Hair follicle dermal papilla cell (primary cell): ENCODE results near the gene ZBTB7B. TPM values are rescaled to one million over a fixed set of nuclear protein-coding genes. Genes with fewer than 3 reads are reported as not detected.

ENCODE experiments used
- small RNA-seq: library from RNA; depleted of rRNA; stranded (forward); fragments of <200 nt; gene quantifications from one replicate; pipeline ENCODE3, GENCODE V24; 2012
- total RNA-seq: library from RNA; depleted of rRNA; stranded (reverse); fragments of >200 nt; gene quantifications from 2 replicates; pipeline ENCODE4 v1.2.3, GENCODE V29; 2012

ZBTB7B gene
- 29.2 and 31.7 TPM in 2 replicates for total RNA-seq

DNA sequence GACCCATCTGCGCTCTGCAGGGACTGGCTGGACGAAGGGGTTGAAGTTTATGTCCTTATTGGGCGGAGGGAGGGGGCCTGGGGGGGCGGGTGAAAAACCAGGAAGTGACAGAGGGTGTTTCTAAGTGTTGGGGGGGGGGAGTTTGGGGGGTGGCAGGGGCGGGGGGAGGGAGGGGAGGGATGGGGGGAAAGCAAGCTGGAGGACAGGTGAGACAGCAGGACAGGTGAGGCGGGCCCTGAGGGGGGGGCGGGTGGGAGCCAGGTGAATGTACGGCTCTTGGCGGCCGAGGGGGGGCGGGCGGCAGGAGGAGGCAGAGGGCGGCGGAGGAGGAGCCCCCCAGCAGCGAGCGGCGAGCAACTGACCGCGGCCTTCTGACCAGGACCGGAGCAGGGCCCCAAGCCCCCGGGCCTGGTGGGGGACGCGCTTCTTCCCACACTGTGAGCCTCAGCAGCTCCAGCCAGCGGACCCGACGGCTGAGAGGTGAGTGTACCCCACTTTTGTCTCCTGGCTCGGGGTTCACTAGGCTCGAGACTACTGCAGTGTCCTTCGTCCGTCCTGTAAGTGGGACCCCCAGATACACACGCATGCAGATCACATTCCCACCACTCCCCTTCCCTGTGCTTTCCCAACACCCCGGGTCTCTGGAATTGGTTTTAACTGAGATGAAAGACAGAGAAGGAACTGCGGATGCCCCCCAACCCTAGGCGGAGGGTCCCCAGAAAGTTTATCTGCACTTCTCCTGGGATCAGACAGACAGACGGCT, at the start of gene ZBTB7B:
TSS of gene ZBTB7B (plus strand) at position 339 of the 763 bp plus-strand sequence. CDS start 11,859 bp downstream, outside the sequence.

DNA sequence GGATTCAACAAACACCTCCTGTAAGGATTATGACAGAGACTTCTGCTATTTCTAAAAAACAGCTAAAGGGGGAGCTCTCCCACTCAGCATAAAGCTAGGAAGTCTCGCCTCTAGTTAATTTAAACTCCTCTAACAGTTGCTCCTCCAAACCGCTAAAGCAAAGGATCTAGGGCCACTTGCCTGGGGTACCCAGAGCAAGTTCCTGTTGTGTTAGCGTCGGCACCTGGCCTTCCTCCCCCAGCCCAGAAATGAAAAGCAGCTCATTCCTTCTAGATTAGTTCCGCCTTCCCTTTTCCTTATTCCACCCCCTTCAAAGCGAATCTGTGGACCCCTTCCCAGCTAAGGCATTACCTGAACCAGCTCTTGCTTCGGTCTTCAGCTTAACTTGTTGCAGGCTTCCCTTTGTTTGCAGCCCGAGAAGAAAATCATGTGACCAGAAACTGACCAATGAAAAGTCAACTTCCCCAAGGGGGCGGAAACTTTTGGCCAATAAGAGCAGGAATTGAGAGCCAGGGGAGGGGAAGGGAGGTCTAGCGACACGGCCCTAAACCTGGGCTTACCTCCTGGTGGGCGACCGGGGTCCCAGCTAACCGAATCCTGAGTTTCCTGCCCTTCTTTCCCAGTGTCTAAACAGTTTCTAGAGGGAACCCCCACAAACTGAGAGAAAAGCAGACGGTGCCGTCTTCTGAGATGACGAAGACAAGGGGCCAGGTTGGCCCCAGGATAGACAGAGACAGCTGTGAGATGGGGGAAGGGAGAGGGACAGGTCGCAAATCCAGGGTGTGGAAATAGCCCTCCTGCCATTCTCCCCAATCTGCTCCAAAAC, 46.7 kb upstream of the ZBTB7B start, which contains the start of gene PBXIP1:
TSS of gene PBXIP1 (minus strand) at position 382 of the 826 bp plus-strand sequence. CDS start 2,378 bp downstream, outside the sequence.

GRCh38 chr1:154961207-154962155, 41.1 kb upstream of the ZBTB7B start, which contains the start of gene PYGO2:
TSS of gene PYGO2 (minus strand) at chr1:154961782. CDS start at chr1:154961576, 206 bp downstream.

GRCh38 chr1:154970631-154971340, 31.8 kb upstream of the ZBTB7B start, which contains the start of gene SHC1:
TSS of gene SHC1 (minus strand) at chr1:154970747. CDS start at chr1:154970526, 221 bp downstream.

GRCh38 chr1:154974102-154974807, 28.3 kb upstream of the ZBTB7B start, which contains the start of gene CKS1B:
TSS of gene CKS1B (plus strand) at chr1:154974681. CDS start at chr1:154974746, 65 bp downstream.

DNA sequence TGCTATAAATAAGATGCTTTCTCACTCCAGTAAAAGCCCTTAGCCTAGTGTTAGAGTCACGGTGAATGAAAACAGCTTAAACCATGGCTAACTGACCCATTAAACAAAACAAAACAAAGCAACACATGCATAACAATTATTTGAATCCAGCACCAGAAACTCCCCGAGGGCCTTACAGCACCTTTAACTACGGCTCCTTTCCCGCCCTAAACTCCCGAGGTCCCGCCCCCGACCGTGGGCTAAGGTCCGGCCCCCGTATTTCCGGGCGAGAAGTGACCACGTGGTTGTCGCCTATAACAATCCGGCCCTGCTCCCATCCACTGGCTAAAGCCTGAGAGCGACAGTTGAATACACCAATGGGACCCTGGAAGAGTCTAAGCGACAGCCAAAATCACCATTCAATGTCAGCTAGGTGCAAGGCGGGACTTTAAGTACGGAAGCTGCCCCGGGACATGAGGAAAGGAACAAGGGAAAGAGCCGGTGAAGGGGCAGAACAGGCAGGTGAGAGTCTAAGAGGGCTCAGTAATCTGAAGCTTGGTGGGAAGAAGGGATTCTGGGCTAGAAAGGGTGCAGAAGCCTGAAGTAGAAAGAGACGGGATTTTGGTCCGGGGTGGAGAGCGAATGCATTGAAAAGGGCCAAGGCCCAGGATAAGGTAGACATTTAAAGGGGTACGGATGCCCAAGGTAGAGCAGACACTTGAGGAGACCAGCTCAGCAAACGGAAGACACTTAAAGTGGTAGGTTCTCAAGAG, 19.5 kb upstream of the ZBTB7B start, which contains the start of gene FLAD1:
TSS of gene FLAD1 (plus strand) at position 448 of the 752 bp plus-strand sequence. CDS start 351 bp downstream, outside the sequence.

DNA sequence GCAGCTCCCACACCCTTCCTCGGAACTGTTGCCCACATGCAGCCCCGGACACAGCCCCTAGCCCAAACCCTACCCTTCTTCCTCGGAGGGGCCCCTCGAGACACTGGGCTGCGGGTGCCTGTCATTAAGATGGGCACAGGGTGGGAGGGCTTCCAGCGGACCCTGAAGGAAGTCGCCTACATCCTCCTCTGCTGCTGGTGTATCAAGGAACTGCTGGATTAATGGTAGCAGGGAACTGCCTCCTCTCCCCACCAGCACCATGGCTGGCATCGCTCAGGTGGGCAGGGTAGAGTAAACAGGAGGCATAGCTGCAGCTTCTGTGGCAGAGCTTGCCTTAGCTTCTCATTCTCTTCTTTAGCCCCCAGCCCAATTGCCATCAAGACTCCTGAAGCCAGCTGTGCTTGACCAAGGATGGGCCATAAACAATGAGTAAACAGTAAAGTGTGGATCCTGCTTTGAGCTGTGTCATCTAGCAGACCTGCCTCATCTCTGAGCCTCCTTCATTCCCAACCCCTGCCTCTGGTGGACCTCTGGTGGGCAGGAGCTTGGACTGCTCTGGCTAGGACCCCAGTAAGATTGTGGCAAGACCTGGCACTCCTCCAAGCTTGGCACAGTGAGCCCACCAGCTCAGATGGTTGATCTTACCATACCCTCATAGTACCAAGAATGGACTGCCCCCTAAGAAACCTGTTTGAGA, 8.9 kb upstream of the ZBTB7B start, which contains the start of gene LENEP:
TSS of gene LENEP (plus strand) at position 15 of the 697 bp plus-strand sequence. CDS start at position 37, 22 bp downstream.

DNA sequence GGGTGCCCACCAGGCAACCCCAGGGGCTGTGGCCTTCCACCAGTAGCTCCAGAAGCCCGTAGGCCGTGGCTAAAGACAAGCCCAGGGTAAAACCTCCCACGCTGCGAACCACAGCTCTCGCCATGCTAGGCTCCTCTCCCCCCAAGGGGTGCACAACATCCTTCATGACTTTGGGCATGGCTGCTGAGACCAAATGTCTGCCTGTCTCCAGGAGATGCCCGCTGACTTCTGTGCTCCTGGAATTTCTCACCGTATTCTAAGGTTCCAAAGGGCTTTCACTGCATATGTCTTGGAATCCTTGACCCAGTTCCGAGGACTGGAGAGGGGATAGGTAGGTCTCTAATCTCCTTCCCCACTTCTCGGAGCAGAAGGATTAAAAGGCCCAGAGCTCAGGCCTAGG, 30.9 kb downstream of the ZBTB7B start, which contains the start of the genes DCST1 and DCST2:
TSS of gene DCST1 (plus strand) at position 301 of the 400 bp plus-strand sequence. CDS start 213 bp downstream, outside the sequence.
TSS of gene DCST2 (minus strand) at position 258 of the 400 bp plus-strand sequence. CDS start at position 178, 80 bp downstream.

GRCh38 chr1:155050560-155051341, 48.1 kb downstream of the ZBTB7B start, which contains the start of gene ADAM15:
TSS of gene ADAM15 (plus strand) at chr1:155051316. CDS start at chr1:155051387, 71 bp downstream.

GRCh38 chr1:155063550-155064110, 61.0 kb downstream of the ZBTB7B start, which contains the start of gene EFNA4:
TSS of gene EFNA4 (plus strand) at chr1:155063740. CDS start at chr1:155063824, 84 bp downstream.

Small RNA genes within 50 kb of the gene (small RNA-seq; reads per million reads assigned to genes)
- not detected for gene MIR4258

Other genes starting within 250 kb of the ZBTB7B start
- gene KCNN3, start 132.5 kb upstream of the ZBTB7B start, total RNA-seq: not detected in 2 replicates
- gene PMVK, start 66.1 kb upstream of the ZBTB7B start, total RNA-seq: 5.7 and 9.7 TPM in 2 replicates
- gene PBXIP1, start 46.7 kb upstream of the ZBTB7B start, total RNA-seq: 73.8 and 78.5 TPM in 2 replicates
- 17.2 and 17.4 TPM in 2 replicates for gene PYGO2, start 41.0 kb upstream of the ZBTB7B start, total RNA-seq
- 374 and 395 TPM in 2 replicates for gene SHC1, start 32.1 kb upstream of the ZBTB7B start, total RNA-seq
- gene CKS1B, start 28.1 kb upstream of the ZBTB7B start, total RNA-seq: 16.4 and 18.3 TPM in 2 replicates
- gene FLAD1, start 19.5 kb upstream of the ZBTB7B start, total RNA-seq: 19.8 and 20.3 TPM in 2 replicates
- gene LENEP, start 9.2 kb upstream of the ZBTB7B start, total RNA-seq: not detected in 2 replicates
- not detected in 2 replicates for gene DCST2, start 31.0 kb downstream of the ZBTB7B start, total RNA-seq
- not detected in 2 replicates for gene DCST1, start 31.0 kb downstream of the ZBTB7B start, total RNA-seq
- 63.0 and 94.4 TPM in 2 replicates for gene ADAM15, start 48.5 kb downstream of the ZBTB7B start, total RNA-seq
- gene EFNA4, start 60.9 kb downstream of the ZBTB7B start, total RNA-seq: 2.7 and 3.6 TPM in 2 replicates
- 0.81 and 0.97 TPM in 2 replicates for gene EFNA3, start 76.0 kb downstream of the ZBTB7B start, total RNA-seq
- not detected in 2 replicates for gene EFNA1, start 125.1 kb downstream of the ZBTB7B start, total RNA-seq
- gene SLC50A1, start 133.1 kb downstream of the ZBTB7B start, total RNA-seq: 39.9 and 43.6 TPM in 2 replicates
- gene DPM3, start 137.7 kb downstream of the ZBTB7B start, total RNA-seq: 13.4 and 15.4 TPM in 2 replicates
- 44.4 and 49.5 TPM in 2 replicates for gene KRTCAP2, start 170.5 kb downstream of the ZBTB7B start, total RNA-seq
- gene TRIM46, start 171.0 kb downstream of the ZBTB7B start, total RNA-seq: 7.4 and 7.8 TPM in 2 replicates
- gene THBS3, start 205.1 kb downstream of the ZBTB7B start, total RNA-seq: 39.7 and 41.2 TPM in 2 replicates
- gene MTX1, start 205.9 kb downstream of the ZBTB7B start, total RNA-seq: 28.6 and 39.1 TPM in 2 replicates